Trophoblast cell (in vitro differentiated cells and primary cell): ENCODE results near the gene YKT6.

Experiments used
- DNase-seq, 2 donors: peaks; one replicate each; pipeline ENCODE4 v3.0.0-alpha.2; 2016
- H2AFZ ChIP-seq: 2 replicates; pipeline ENCODE4 v1.6.1; 2013; ENCODE audit warnings: low read length, moderate library complexity, mild to moderate bottlenecking; ENCODE audit not compliant: insufficient read depth, poor library complexity
- H2AK5ac ChIP-seq: 2 replicates; pipeline ENCODE4 v1.6.1; 2013; ENCODE audit warnings: mild to moderate bottlenecking, low read length
- H2BK120ac ChIP-seq: 2 replicates; pipeline ENCODE4 v1.6.1; 2013; ENCODE audit warnings: low read length, mild to moderate bottlenecking, moderate library complexity; ENCODE audit not compliant: insufficient read depth, poor library complexity
- H2BK12ac ChIP-seq: 2 replicates; pipeline ENCODE4 v1.6.1; 2013; ENCODE audit warnings: mild to moderate bottlenecking, low read length, moderate library complexity
- H2BK5ac ChIP-seq: 2 replicates; pipeline ENCODE4 v1.6.1; 2013; ENCODE audit warnings: low read length, low read depth, moderate library complexity, mild to moderate bottlenecking; ENCODE audit not compliant: poor library complexity
- H3K14ac ChIP-seq: 2 replicates; pipeline ENCODE4 v1.6.1; 2013; ENCODE audit warnings: mild to moderate bottlenecking, low read length
- H3K18ac ChIP-seq: 2 replicates; pipeline ENCODE4 v1.6.1; 2013; ENCODE audit warnings: mild to moderate bottlenecking, low read length
- H3K23ac ChIP-seq: 2 replicates; pipeline ENCODE4 v1.6.1; 2013; ENCODE audit warnings: low read length
- H3K27ac ChIP-seq: 2 replicates; pipeline ENCODE4 v1.5.1; 2013; ENCODE audit warnings: low read depth, mild to moderate bottlenecking, inconsistent platforms, low read length, moderate library complexity
- H3K27me3 ChIP-seq: 2 replicates; pipeline ENCODE4 v1.6.1; 2013; ENCODE audit warnings: inconsistent platforms, mild to moderate bottlenecking, low read length, moderate library complexity; ENCODE audit not compliant: insufficient read depth
- H3K36me3 ChIP-seq, 2 experiments: 1 replicate in 1 of 2; 2 replicates in 1 of 2; pipeline ENCODE4 v1.6.1; 2013; ENCODE audit warnings: low read length in 2 of 2, mild to moderate bottlenecking in 2 of 2, moderate library complexity in 1 of 2; ENCODE audit not compliant: insufficient read depth in 2 of 2, control insufficient read depth in 1 of 2
- H3K4ac ChIP-seq: 2 replicates; pipeline ENCODE4 v1.6.1; 2013; ENCODE audit warnings: low read depth, mild to moderate bottlenecking, low read length, moderate library complexity
- H3K4me1 ChIP-seq, 2 experiments: 1 replicate in 1 of 2; 2 replicates in 1 of 2; pipeline ENCODE4 v1.6.1; 2013; ENCODE audit warnings: low read length in 2 of 2, mild to moderate bottlenecking in 2 of 2, moderate library complexity in 1 of 2; ENCODE audit not compliant: insufficient read depth in 2 of 2, control insufficient read depth in 1 of 2
- H3K4me2 ChIP-seq: 2 replicates; pipeline ENCODE4 v1.6.1; 2013; ENCODE audit warnings: inconsistent platforms, mild to moderate bottlenecking, low read length, moderate library complexity
- H3K4me3 ChIP-seq: 2 replicates; pipeline ENCODE4 v1.5.1; 2013; ENCODE audit warnings: mild to moderate bottlenecking, low read depth, low read length, inconsistent platforms
- H3K79me1 ChIP-seq: one replicate; pipeline ENCODE4 v1.6.1; 2013; ENCODE audit warnings: low read length
- H3K79me2 ChIP-seq: 2 replicates; pipeline ENCODE4 v1.6.1; 2013; ENCODE audit warnings: low read length, mild to moderate bottlenecking; ENCODE audit not compliant: control insufficient read depth, insufficient read depth, poor library complexity
- H3K9ac ChIP-seq: 2 replicates; pipeline ENCODE4 v1.6.1; 2013; ENCODE audit warnings: mild to moderate bottlenecking, low read length
- H3K9me3 ChIP-seq: 2 replicates; pipeline ENCODE4 v1.6.1; 2013; ENCODE audit warnings: low read depth, mild to moderate bottlenecking, control low read depth, inconsistent platforms, low read length; ENCODE audit not compliant: insufficient read depth
- H4K12ac ChIP-seq: 2 replicates; pipeline ENCODE4 v1.6.1; 2013; ENCODE audit warnings: low read depth, mild to moderate bottlenecking, low read length, moderate library complexity
- H4K8ac ChIP-seq: 2 replicates; pipeline ENCODE4 v1.6.1; 2013; ENCODE audit warnings: low read depth, mild to moderate bottlenecking, low read length, moderate library complexity
- H4K91ac ChIP-seq: one replicate; pipeline ENCODE4 v1.6.1; 2013; ENCODE audit warnings: low read depth, mild to moderate bottlenecking, low read length, moderate library complexity
- WGBS: extraction: QIAGEN DNeasy Blood & Tissue Kit; methylation state at CpG from one replicate; pipeline ENCODE4 v1.1.7; 2013; ENCODE audit warnings: missing lambda C conversion rate; ENCODE audit not compliant: insufficient read length, insufficient coverage; ENCODE audit errors: extremely low coverage; 5-methylcytosine and 5-hydroxymethylcytosine counted together

Gene YKT6

GRCh38 chr7:44249639-44250234 lies 49.0 kb downstream of the YKT6 start:
- no peaks in the 10 kb centered on the region for H3K36me3 ChIP-seq
- no peak overlapping the region for H4K8ac ChIP-seq
- H3K9ac ChIP-seq = no peak overlapping the region
- no peak overlapping the region for H2BK120ac ChIP-seq
- no peak overlapping the region for H3K23ac ChIP-seq
- no peak overlapping the region for H3K4me2 ChIP-seq
- H4K12ac ChIP-seq = no peak overlapping the region
- no peaks in the 10 kb centered on the region for H3K4me1 ChIP-seq
- no peaks in the 10 kb centered on the region for H3K27me3 ChIP-seq
- no peak overlapping the region for H2BK5ac ChIP-seq
- no peak overlapping the region for H3K14ac ChIP-seq
- H2BK12ac ChIP-seq = no peak overlapping the region
- peaks cover 6% of the 10 kb centered on the region for H3K9me3 ChIP-seq
- H3K79me2 ChIP-seq = no peaks in the 10 kb centered on the region
- DNase-seq = no peak
- H3K18ac ChIP-seq = no peak overlapping the region
- H2AFZ ChIP-seq = no peak overlapping the region
- no peak overlapping the region for H3K4me3 ChIP-seq
- H2AK5ac ChIP-seq = no peak overlapping the region
- no peak overlapping the region for H3K4ac ChIP-seq
- no peaks in the 10 kb centered on the region for H3K79me1 ChIP-seq
- no peak overlapping the region for H3K27ac ChIP-seq
- no peak overlapping the region for H4K91ac ChIP-seq
- no CpG with 5 or more reads among the region's 15 CpGs for WGBS

DNA sequence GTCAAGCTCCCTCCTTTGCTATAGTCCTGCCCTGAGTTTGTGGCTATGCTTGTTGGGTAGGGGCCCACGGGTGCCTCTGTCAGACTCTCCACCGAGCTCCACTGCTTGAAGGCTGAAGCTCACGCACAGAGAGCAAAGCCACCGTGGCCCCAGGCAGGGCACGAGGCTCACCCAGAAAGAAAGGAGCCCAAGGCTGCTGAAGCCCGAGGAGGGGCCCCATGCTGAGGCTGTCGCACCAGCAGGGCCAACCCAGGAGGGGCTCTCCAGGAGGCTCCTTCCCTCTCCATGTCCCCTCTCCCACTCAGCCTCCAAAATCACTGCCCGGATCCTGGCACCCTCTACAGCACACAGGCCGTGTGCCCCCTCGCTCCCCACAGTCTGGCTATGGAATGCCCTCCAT lies 50.5 kb downstream of the YKT6 start:
- Histone ChIP-seq H4K91ac (no peak overlapping the region), H3K18ac (no peak overlapping the region), H2BK120ac (no peak overlapping the region), H4K8ac (no peak overlapping the region), H3K27ac (no peak overlapping the region), H3K36me3 (no peaks in the 10 kb centered on the region), H3K79me2 (no peaks in the 10 kb centered on the region), H2BK12ac (no peak overlapping the region), H3K79me1 (no peaks in the 10 kb centered on the region), H3K4ac (no peak overlapping the region), H2AK5ac (no peak overlapping the region), H3K4me2 (no peak overlapping the region), H3K4me3 (no peak overlapping the region), H3K9ac (no peak overlapping the region), H3K4me1 (no peaks in the 10 kb centered on the region), H3K27me3 (no peaks in the 10 kb centered on the region), H2AFZ (no peak overlapping the region), H3K9me3 (peaks cover 6% of the 10 kb centered on the region), H4K12ac (no peak overlapping the region), H3K23ac (no peak overlapping the region), H3K14ac (no peak overlapping the region), H2BK5ac (no peak overlapping the region)
- no CpG with 5 or more reads among the region's 10 CpGs for WGBS
- no peak for DNase-seq

DNA sequence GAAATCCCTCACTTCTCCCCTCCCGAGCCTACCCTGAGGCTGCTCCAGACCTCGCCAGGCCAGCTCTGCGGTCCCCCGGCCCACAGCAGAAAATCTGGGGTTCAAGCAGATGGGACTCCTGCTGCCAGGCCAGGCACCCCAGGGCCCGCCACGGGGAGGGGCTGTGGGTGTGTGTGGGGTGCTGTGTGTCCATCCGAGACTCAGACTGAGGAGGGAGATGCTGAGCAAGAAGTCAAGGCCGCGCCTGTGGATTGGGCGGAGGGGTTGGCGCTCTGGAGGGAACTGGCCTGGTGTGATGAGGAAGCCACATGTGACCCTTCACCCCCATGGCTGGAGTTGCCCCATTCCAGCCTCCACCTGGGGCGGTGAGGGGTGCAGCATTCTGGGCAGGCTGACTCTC lies 51.1 kb downstream of the YKT6 start:
- Histone ChIP-seq H3K79me2 (no peaks in the 10 kb centered on the region), H3K36me3 (no peaks in the 10 kb centered on the region), H4K91ac (no peak overlapping the region), H2BK12ac (no peak overlapping the region), H3K4me1 (no peaks in the 10 kb centered on the region), H3K9ac (no peak overlapping the region), H3K27me3 (no peaks in the 10 kb centered on the region), H3K4me3 (no peak overlapping the region), H4K12ac (no peak overlapping the region), H2AFZ (no peak overlapping the region), H3K4ac (no peak overlapping the region), H3K79me1 (no peaks in the 10 kb centered on the region), H3K14ac (no peak overlapping the region), H3K23ac (no peak overlapping the region), H3K9me3 (peaks cover 2% of the 10 kb centered on the region), H3K27ac (no peak overlapping the region), H4K8ac (no peak overlapping the region), H2AK5ac (no peak overlapping the region), H2BK120ac (no peak overlapping the region), H3K4me2 (no peak overlapping the region), H3K18ac (no peak overlapping the region), H2BK5ac (no peak overlapping the region)
- no CpG with 5 or more reads among the region's 12 CpGs for WGBS
- DNase-seq = no peak

DNA sequence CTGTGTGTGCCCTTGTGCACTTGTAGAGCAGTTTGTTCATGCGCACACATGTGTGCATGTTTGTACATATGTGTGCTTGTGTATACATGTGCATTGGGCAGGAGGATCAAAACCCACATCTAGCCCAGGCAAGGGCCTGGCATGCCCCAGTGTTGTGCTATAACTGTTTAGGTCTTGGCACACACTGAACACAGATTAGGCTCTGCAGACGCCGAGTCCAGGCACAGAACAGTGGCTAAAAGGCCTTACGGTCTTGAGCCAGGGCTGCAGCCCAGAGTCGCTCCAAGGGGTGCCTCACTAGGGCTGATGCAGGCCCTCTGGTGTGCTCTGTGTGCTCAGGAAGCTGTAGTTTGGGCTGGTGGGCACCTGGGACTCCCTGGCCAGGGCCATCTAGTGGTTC lies 55.7 kb downstream of the YKT6 start:
- no peak overlapping the region for H2BK5ac ChIP-seq
- no peak overlapping the region for H2BK120ac ChIP-seq
- H2AFZ ChIP-seq = no peak overlapping the region
- H2AK5ac ChIP-seq = no peak overlapping the region
- H3K23ac ChIP-seq = no peak overlapping the region
- no CpG with 5 or more reads among the region's 5 CpGs for WGBS
- H3K27ac ChIP-seq = no peak overlapping the region
- H3K79me1 ChIP-seq = peaks cover 8% of the 10 kb centered on the region
- no peak overlapping the region for H3K4me3 ChIP-seq
- no peaks in the 10 kb centered on the region for H3K79me2 ChIP-seq
- H4K91ac ChIP-seq = no peak overlapping the region
- peaks cover 25 to 26% of the 10 kb centered on the region in 2 experiments for H3K4me1 ChIP-seq
- H2BK12ac ChIP-seq = no peak overlapping the region
- H4K8ac ChIP-seq = no peak overlapping the region
- H4K12ac ChIP-seq = no peak overlapping the region
- H3K18ac ChIP-seq = no peak overlapping the region
- H3K4me2 ChIP-seq = no peak overlapping the region
- no peak overlapping the region for H3K4ac ChIP-seq
- no peaks in the 10 kb centered on the region for H3K27me3 ChIP-seq
- H3K36me3 ChIP-seq = no peaks in the 10 kb centered on the region
- DNase-seq = no peak
- no peak overlapping the region for H3K9ac ChIP-seq
- H3K9me3 ChIP-seq = no peaks in the 10 kb centered on the region
- H3K14ac ChIP-seq = no peak overlapping the region
